Activated CD4-positive, CD25-positive, alpha-beta regulatory T cell treated with anti-CD3 and anti-CD28 coated beads, Interleukin-2, amount 50 U/mL, for 24 hours (primary cell): ENCODE data around the gene KLHL40.

Source experiments
- ATAC-seq, 2 donors: fragments of 150-1000 bp; cut with Tn5 transposase; one replicate each; pipeline ENCODE4 v1.10.0; 2021; ENCODE audit warnings: mild to moderate bottlenecking in 1 of 2, moderate library complexity in 1 of 2

The KLHL40 gene, protein sequence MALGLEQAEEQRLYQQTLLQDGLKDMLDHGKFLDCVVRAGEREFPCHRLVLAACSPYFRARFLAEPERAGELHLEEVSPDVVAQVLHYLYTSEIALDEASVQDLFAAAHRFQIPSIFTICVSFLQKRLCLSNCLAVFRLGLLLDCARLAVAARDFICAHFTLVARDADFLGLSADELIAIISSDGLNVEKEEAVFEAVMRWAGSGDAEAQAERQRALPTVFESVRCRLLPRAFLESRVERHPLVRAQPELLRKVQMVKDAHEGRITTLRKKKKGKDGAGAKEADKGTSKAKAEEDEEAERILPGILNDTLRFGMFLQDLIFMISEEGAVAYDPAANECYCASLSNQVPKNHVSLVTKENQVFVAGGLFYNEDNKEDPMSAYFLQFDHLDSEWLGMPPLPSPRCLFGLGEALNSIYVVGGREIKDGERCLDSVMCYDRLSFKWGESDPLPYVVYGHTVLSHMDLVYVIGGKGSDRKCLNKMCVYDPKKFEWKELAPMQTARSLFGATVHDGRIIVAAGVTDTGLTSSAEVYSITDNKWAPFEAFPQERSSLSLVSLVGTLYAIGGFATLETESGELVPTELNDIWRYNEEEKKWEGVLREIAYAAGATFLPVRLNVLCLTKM

DNA sequence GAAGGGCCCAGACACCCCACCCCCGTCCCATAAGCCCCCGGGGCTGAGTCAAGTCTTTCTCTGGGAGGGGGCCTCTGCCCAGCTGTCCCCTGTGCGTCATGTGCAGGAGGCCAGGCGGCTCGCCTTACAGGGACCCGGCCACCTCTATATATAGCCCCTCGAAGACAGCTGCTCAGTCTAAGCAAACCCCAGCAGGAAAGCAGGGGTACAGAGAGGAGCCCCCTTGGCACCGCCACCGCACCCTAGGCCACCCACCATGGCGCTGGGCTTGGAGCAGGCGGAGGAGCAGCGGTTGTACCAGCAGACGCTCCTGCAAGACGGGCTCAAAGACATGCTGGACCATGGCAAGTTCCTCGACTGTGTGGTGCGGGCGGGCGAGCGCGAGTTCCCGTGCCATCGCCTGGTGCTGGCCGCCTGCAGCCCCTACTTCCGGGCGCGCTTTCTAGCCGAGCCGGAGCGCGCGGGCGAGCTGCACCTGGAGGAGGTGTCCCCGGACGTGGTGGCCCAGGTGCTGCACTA, at the start of gene KLHL40:
Gene KLHL40, plus strand, starts transcription at position 175 of the 519 bp plus-strand sequence. Its CDS starts 82 bp downstream, at position 257.
- ATAC-seq: no peak

DNA sequence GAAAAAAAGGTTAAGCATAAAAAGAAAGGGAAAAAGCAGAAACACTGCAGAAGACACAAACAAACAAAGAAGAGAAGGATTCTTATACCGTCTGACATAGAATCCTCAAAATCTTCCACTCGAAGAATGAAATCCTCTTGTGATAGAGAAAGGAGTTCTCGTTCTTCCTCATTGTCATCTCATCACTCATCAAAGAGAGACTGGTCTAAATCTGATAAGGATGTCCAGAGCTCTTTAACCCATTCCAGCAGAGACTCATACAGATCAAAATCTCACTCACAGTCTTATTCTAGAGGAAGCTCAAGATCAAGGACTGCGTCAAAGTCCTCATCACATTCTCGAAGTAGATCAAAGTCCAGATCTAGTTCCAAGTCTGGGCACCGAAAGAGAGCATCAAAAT, 48.3 kb upstream of the KLHL40 start:
- ATAC-seq: no peak

DNA sequence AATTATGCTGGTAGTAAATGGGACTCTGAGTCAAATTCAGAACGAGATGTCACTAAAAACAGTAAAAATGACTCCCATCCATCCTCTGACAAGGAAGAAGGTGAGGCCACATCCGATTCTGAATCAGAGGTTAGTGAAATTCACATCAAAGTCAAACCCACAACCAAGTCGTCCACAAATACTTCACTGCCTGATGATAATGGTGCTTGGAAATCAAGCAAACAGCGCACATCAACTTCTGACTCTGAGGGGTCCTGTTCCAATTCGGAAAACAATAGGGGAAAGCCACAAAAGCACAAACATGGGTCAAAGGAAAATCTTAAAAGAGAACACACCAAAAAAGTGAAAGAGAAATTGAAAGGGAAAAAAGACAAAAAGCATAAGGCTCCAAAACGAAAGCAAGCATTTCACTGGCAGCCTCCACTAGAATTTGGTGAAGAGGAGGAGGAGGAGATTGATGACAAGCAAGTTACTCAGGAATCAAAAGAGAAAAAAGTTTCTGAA, 46.9 kb upstream of the KLHL40 start:
- ATAC-seq: peak; percentile 87 to 89

DNA sequence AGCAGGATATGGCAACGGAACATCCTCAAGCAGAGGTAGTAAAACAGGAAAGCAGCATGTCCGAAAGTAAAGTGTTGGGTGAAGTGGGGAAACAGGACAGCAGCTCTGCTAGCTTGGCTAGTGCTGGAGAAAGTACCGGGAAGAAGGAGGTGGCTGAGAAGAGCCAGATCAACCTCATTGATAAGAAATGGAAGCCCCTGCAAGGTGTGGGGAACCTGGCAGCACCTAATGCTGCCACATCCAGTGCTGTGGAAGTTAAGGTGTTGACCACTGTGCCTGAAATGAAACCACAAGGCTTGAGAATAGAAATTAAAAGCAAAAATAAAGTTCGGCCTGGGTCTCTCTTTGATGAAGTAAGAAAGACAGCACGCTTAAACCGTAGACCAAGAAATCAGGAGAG, 46.1 kb upstream of the KLHL40 start:
- ATAC-seq: no peak

DNA sequence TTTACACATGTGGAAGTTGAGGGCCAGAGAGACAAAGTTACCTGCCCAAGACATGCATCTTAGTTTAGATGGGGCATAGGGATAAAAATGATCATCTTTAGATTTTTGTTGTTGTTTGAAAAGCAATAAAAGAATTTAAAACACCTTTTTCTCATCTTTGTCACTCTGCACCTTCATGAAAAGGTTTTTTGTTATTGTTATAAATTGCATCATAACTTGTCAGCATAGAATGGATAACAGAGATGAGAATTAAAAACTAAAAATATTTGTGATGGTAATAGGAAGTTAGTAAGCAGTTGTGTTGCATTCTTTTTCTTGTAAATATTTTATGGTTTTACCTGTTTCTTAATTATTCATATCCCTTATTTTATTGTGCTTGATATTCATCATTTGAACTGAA, 45.2 kb upstream of the KLHL40 start:
- no peak for ATAC-seq

DNA sequence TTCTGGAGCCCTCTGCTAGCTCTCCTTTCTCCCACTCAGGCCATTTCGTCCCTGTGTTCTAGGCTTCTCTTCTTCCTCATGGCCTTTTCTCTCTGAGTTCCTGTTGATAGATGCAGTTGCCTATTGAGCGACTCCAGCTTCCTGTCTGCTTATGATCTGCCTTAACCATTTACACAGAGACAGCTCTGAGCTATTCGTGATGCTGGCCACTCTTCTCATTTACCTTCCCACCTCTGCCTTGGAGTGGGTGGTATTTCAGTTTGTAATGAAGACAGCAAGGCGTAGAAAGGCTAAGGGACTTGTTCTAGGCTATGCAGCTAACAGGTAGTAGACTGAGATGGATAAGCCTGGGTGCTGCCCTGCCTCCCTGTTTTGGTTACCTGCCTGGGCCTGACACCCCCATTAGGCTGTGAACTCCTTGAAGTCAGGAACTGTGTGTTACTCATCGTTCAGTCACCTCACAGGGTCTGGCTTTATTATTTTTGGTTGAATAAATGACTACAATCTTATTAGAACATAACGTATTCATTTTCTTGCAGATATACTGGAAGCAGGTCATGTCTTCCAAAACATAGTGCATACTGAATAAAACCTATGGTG, 44.5 kb upstream of the KLHL40 start:
- ATAC-seq: no peak

DNA sequence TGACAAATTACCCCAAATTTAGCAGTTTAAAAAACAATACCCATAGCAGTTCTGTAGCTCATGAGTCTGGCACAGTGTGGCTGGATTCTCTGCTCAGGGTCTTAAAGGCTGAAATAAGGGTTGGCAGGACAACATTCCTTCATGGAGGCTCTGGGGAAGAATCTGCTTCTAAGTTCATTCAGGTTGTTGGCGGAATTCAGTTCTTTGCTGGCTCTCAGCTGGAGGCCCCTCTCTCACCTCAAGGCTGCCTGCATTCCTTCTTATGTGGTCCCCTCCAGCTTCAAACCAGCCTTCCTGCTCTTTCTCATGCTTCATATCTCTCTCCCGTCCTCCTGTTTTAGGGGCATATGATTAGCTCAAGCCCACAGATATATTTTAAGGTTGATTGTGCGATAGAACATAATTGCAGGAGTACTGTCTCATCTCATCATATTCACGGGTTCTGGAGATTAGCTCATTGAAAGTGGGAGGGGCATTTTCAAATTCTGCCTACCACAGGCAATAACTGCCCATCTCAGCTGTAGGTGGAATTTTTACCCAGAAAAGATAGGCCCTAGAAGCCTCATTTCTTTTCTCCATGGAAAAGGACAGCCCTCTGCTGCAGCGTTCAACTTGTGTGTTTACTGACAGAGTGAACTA, 37.4 kb upstream of the KLHL40 start:
- no peak for ATAC-seq

DNA sequence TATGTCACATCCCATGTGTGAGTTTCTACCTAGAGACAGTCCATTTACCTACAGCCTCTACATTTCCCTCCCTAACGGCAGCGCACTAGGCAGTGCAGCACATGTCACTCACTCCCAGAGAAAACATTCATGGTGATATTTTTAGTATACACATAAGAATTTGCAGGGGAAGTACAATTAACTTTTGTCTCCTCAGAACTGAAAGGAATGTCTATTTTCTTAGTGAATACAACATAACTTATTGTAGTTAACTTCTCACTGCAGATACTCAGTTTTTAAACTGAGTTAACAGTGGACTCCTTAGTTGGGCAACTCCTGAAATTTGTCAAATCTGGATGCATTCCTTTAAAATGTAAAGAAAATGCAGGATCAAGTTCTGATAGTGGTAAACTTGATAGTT, 36.3 kb upstream of the KLHL40 start:
- no peak for ATAC-seq

DNA sequence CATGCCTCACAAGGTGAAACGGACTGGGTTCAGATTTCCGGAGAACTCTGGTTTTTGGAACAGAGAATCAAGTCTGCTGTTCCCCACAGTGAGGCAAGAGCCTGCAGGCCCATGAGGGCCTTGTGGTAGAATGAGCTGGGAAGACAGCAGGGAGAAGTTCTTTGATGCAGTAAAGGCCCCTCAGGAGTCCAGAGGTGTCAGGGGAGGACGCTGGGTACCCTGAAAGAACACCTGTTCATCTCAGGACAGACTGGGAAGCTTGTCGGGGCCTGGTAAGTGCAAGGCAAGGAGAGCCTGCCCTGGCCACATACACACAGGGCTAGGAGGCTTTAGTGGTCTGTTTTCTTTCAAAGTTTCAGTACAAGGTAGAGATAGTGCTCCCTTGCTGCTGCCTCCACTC, 35.6 kb upstream of the KLHL40 start:
- no peak for ATAC-seq

DNA sequence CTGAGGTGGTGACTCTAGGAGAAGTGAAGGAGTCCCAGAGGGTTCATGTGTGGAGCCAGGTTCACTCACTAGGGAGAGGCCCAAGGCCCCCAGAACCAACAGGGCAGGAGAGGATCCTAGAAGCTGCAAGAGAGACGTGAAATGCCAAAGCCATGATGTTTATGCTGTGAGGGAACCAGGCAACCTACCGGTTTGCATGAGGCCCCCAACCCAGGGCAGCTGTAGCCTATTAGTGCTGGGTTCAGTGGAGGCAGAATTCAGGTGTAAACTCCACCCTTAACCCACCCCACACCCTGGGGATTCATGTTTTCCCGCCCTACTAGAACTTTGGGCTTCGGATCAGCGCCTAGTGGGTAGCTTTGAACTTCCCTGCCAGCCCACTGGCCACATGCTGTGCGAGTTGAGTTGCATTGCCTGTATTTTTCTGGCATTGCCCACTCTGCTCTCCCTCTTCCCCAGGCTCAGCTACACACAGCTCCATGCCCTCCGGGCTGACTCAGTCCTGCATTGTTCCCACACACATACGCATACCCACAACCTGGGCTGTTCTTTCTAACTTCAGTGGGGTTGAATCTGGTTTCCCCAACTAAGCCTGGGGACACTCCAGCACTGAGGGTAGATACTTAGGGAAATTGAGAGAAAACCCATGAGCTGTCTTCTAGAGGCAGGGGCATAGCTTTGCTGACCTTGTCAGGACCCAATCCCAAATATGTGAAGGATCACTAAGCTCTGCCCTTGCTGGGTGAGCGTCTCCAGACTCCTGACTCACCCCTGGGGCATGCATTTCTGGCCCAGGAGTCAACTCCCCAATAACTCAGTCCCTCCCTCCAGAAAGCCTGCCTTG, 33.9 kb upstream of the KLHL40 start:
- ATAC-seq: no peak

DNA sequence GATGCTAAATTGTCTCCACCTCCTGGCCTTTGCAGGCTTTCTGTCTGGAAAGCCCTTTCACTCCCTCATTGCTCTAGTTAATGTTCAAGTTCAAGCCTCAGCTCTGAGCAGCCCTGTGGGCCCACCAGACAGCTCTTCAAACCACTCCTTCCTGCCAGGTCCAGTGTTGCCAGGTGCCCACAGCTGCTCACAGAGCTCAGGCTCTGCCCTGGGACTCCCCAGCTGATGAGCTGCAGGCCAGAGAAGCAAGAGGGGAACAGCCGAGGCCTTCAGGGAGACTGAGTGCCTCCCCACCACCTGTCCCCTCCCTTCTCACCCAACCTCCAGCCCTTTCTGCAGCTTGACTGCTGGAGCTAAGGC, 33.1 kb upstream of the KLHL40 start:
- no peak for ATAC-seq

DNA sequence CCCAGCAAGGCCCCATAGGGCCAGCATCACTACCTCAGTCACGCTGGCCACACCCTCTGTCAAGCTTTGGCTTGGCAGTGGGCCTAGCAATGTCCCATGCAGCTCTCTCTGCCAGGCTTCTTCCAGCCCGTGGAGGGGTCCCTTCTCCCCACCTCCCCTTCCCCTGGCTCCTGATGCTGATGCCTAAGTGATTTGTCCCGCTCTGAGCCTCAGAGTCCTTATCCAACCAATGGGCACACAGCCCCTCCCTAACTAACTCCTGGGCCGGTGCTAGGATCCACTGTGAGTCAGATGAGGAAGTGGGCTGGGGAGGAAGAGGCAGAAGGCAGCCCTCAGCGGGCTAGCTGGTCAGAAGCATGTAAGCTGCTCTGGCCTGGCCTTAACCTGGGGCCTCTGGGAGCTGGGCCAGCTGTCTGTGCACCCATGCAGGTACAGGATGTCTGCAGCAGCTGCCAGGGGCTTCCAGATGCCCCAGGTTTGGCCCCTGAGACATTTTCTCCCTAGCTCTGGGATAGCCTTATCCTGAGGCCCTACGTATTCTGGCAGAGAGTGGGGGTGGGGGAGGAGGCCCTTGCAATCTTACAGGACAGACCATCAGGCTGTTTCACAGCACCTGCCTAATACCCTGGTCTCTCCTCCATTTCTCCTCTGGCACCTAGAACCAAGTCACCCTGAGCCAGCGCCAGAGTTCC, 32.6 kb upstream of the KLHL40 start:
- ATAC-seq: no peak

DNA sequence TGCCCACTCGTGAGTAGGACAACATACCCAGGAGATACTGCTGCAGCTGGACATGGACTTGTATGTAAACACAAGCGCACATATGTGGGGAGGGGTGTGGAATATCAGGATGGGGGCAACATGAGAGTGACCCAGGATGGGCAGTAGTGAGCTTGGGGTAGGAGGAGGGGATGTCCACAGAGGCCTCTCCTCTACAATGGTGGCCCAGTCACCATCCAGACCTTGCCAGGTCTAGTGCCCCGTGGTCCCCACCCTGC, 32.1 kb upstream of the KLHL40 start:
- ATAC-seq: no peak

DNA sequence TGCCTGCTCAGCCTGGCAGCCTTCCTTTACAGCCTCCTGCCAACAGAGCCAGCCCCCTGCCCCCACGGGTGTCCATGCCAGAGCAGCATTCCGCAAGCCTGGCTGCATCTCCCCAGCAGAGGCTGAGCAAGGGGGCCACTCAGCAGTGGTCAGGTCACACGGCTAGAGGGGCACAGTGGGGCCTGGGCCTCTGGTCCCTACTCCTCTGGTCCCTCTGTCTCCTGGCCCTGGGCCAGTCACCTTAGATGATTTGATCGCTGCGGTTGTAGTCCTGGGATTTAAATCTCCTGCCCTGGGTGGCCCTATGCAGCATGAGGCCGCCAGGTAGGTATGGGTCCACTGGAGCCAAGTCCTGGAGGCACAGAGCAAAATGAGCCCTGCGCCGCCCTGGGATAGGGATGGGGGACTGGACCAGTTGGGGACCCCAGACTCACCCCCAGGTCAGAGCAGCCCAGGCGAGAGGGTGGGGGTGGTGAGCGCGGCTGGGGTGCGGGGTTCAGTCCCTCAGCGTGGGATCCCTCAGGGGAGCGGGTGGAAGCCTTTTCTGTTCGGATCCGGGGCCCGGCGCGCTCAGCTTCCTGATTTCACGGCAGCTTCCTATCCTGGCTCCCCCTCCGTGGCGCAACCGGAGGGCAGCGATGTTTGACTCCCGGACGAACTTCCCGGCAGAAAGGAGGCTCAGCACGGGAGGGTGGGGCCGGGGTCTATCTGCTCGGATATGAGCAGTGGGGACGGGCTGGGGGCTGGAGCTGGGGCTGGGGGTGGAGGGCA, 31.6 kb upstream of the KLHL40 start, which contains the start of gene ZBTB47:
Gene ZBTB47, plus strand, starts transcription at position 138 of the 771 bp plus-strand sequence. CDS start 4,659 bp downstream, outside the sequence.
- no peak for ATAC-seq

DNA sequence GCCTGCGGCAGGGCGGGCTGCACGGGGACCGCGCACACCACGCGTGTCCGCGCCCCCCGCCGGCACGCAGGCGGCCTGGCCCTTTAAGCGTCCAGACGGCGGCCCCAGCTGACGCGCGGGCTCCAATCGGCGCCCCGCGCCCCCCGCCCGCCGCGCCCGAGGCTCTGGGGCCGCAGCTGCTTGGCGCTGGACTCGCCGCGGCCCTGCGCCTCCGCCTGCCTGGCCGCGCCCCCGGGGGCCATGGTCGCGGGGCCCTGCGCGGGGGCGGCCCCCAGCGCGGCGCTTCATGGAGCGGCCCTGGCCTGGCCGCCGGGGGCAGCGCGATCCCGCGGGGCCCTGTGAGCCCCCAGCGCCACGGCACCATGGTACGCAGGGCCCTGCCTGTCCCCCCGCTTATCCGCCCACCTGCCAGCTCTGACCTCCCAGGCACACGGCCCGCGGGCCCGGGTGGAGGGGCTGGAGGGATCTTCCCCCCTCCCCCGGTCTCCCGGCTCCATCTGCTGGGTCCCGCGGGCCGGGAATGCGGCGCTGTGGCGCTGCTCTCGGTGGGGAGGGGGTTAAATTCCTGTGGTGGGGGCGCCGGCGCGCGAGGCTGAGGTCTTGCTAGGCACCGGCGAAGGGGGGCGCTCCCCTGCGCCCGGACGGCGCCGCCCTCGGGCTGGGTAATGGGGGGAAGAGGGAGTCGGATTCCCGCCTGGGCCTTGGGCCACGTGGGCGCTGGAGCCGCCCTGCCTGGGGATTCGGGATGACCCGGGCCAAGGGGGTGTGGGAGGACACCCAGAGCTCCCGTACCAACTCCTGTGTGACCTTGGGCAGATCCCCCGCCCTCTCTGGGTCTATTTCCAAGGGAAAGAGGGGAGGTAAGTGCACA, 30.8 kb upstream of the KLHL40 start:
- peak; percentile 44 to 52 for ATAC-seq

DNA sequence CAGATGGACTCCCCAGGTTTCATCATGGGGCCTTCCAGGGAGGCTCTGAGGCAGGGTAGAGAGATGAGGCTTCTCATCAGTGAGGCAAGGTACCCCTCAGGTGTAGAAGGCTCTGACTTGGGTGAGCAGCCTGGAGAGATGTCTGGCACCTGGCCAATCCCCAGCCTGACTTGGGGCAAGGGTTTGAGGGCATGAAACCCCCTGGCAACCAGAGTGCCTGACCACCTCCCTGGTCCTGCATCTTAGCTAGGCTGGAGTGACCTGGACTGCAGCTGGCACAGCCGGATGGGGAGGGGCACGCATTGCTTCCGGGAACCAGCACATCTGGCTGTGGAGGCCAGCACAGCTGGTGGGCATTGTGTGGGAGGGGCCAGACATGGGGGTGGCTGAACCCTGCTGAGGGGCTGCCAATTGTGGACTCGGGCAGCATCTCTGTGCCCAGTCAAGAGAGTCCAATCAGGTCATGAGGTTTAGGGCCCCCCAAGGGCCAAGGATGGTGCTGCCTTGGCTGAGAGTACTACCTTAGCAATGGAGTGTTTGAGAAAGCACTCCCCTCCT, 29.9 kb upstream of the KLHL40 start:
- no peak for ATAC-seq

DNA sequence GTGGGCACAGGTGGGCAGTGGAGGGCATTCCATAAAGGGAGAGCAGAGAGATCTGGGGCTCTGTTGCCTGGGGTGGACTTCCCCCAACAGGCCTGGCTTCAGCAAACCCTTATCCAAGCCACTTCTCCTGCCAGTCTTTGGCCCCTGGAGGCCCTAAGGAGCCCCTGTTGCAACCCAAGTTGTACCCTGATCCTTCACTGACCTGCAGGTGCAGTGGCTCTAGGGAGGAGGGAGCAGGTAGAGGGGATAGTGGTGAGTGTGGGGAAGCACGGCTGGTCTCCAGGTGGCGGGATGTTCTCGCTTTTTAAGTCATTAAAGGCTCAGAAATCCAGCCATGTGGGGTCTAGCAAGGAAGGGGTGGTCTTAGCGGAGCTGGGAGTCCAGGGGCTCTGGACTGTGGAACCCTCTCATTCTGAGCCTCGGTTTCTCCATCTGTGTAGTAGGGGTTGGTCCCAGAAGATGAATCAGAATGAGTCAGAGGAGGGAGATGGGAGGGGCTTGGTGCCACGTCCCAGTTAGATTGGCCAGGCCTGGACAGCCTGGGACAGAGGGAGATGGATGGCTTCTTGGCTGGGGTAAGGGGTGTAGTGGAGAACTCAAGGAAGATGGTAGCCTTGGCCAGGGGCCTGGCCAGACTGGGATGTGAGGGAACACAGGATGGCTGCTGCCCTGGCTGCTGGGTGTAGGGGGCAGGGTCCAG, 29.2 kb upstream of the KLHL40 start:
- no peak for ATAC-seq

DNA sequence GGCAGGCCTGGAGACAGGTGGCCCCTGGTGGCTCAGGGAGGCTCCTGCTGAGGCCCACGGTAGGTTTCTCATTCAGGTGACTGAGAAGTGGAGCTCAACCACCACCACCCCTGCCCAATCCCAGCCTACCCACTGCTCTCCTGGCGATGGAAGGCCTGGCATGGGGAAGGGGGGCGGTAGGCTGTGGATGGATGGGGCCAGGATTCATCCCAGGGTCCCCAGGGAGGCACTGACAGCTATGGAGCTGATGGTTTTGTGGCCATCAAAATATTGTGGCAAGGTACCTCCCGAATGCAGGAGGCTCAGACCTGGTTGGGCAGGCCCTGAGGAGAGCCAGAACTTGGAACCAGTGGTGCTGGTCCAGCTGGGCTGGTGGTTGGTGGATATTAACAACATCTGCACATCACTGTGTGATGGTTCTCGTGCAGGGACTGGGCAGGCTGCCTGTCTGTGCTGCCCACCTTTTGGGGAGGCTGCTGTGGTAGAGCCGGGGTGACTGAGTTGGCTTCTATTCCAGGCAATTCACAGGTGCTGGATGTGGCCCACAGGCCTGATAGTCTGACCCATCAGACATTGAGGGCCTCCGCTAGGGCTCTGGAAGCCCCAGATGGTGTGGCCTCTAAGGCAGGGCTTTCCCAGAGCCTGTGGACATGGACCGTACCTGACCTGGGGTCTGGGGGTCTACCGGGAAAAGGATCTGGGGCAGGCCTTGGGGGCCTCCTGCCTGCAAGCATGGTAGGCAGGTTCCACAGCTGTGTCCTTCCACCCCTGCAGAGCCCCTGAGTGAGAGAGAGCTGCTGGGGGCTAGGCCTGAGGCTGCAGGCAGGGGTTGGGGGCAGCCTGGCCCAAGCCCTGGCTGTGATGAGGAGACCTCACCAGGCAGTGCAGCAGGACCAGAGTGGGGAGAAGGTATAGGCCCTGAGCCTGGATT, 28.4 kb upstream of the KLHL40 start:
- no peak for ATAC-seq
